ENCODE measurements around the gene ABHD4. TPM values are rescaled to one million over a fixed set of nuclear protein-coding genes. Genes with fewer than 3 reads are reported as not detected.

The ABHD4 gene
- total and polyA plus RNA-seq, 2 of the 4 experiments (the other 2 are of a cell fraction), result 5.0 to 22.0 TPM

DNA sequence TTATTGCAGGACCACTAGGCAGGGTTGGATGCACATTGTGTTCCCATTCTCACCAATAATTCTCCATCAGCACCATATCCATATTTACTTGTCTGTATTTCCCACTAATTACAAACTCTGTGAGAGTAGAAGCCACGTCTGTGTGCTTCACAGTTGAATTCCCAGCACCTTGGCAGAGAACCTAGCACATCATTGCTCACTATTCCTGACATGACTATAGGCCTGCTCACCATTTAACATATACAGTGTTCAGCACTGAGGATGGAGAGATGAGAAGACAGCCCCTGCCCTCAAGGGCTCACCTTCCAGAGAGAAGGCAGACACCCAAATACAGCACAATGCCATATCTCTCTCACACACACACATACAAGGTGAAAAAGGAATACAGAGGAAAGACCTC, 14.1 kb upstream of the ABHD4 start:
- Histone ChIP-seq H3K56ac (ENCODE audit: extremely low read depth, insufficient read depth, low read length) (no peak overlapping the region), H3K18ac (ENCODE audit: low read depth, low read length) (no peak overlapping the region), H4K91ac (ENCODE audit: insufficient read depth, low read depth, low read length) (no peak overlapping the region), H3K27ac (ENCODE audit: insufficient read depth, low read length) (no peak overlapping the region), H3K9ac (ENCODE audit: low read depth, low read length) (no peak overlapping the region), H2BK120ac (ENCODE audit: low read depth, low read length) (no peak overlapping the region), H3K27me3 (ENCODE audit: control insufficient read depth, insufficient read depth, low read length) (no peaks in the 10 kb centered on the region), H2BK20ac (ENCODE audit: low read depth, low read length) (no peak overlapping the region), H3K4me2 (ENCODE audit: low read depth, low read length) (no peak overlapping the region), H3K4ac (ENCODE audit: low read depth, low read length) (no peak overlapping the region), H3K79me1 (ENCODE audit: low read depth in 1 of 2, low read length in 2 of 2) (peaks cover 15 to 55% of the 10 kb centered on the region in 2 experiments), H2AFZ (replicated peaks; ENCODE audit: low read length, poor library complexity) (no peak overlapping the region), H4K8ac (ENCODE audit: low read depth in 2 of 2, low read length in 2 of 2) (no peak overlapping the region), H3K9me3 (ENCODE audit: control insufficient read depth, insufficient read depth, low read length) (no peaks in the 10 kb centered on the region), H3K4me1 (ENCODE audit: control insufficient read depth, insufficient read depth, low read length) (peaks cover 3% of the 10 kb centered on the region), H3K14ac (replicated peaks; ENCODE audit: low read depth, low read length) (no peak overlapping the region), H2BK5ac (ENCODE audit: low read depth, low read length, poor library complexity, severe bottlenecking) (no peak overlapping the region), H2AK9ac (replicated peaks; ENCODE audit: low read depth, low read length, poor library complexity) (no peak overlapping the region), H3K36me3 (ENCODE audit: control insufficient read depth, insufficient read depth, low read length) (peaks cover 7% of the 10 kb centered on the region), H3K23ac (ENCODE audit: low read depth, low read length) (peak overlapping the region; percentile 49; the same call in 1 of the 2 replicates), H3K4me3 (ENCODE audit: insufficient read depth, low read depth, low read length) (no peak overlapping the region), H3K9me1 (ENCODE audit: insufficient read depth, low read length) (peaks cover 8% of the 10 kb centered on the region), H4K5ac (ENCODE audit: low read depth, low read length) (no peak overlapping the region), H4K20me1 (ENCODE audit: insufficient read depth, low read length) (peaks cover 23% of the 10 kb centered on the region), H2AK5ac (ENCODE audit: low read depth, low read length) (no peak overlapping the region), H2BK15ac (ENCODE audit: low read depth, low read length) (no peak overlapping the region)
- POLR2A ChIA-PET (ENCODE audit: unreplicated experiment), result no interaction called here
- TF ChIP-seq FOS (IDR thresholded peaks at IDR 0.05; ENCODE audit: low read depth, low read length), result no peak
- no peak for TF ChIP-seq MAZ (IDR thresholded peaks at IDR 0.05; ENCODE audit: borderline replicate concordance, low read depth, low read length)
- TF ChIP-seq MAFK (IDR thresholded peaks at IDR 0.05; ENCODE audit: low read depth, low read length), result no peak
- no peak for TF ChIP-seq CEBPB (IDR thresholded peaks at IDR 0.05; ENCODE audit: low read depth, low read length)
- TF ChIP-seq, protein P1, sequence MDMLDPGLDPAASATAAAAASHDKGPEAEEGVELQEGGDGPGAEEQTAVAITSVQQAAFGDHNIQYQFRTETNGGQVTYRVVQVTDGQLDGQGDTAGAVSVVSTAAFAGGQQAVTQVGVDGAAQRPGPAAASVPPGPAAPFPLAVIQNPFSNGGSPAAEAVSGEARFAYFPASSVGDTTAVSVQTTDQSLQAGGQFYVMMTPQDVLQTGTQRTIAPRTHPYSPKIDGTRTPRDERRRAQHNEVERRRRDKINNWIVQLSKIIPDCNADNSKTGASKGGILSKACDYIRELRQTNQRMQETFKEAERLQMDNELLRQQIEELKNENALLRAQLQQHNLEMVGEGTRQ (IDR thresholded peaks at IDR 0.05; ENCODE audit: low read depth, low read length), result no peak
- no peak for TF ChIP-seq POLR2A (IDR thresholded peaks at IDR 0.05; ENCODE audit: low read depth, low read length)
- TF ChIP-seq MXI1 (IDR thresholded peaks at IDR 0.05; ENCODE audit: borderline replicate concordance, low read depth, low read length), result no peak
- TF ChIP-seq, protein P2, sequence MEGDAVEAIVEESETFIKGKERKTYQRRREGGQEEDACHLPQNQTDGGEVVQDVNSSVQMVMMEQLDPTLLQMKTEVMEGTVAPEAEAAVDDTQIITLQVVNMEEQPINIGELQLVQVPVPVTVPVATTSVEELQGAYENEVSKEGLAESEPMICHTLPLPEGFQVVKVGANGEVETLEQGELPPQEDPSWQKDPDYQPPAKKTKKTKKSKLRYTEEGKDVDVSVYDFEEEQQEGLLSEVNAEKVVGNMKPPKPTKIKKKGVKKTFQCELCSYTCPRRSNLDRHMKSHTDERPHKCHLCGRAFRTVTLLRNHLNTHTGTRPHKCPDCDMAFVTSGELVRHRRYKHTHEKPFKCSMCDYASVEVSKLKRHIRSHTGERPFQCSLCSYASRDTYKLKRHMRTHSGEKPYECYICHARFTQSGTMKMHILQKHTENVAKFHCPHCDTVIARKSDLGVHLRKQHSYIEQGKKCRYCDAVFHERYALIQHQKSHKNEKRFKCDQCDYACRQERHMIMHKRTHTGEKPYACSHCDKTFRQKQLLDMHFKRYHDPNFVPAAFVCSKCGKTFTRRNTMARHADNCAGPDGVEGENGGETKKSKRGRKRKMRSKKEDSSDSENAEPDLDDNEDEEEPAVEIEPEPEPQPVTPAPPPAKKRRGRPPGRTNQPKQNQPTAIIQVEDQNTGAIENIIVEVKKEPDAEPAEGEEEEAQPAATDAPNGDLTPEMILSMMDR (conservative IDR thresholded peaks at IDR 0.05; ENCODE audit: low read depth, low read length), result no peak
- TF ChIP-seq, protein P3, sequence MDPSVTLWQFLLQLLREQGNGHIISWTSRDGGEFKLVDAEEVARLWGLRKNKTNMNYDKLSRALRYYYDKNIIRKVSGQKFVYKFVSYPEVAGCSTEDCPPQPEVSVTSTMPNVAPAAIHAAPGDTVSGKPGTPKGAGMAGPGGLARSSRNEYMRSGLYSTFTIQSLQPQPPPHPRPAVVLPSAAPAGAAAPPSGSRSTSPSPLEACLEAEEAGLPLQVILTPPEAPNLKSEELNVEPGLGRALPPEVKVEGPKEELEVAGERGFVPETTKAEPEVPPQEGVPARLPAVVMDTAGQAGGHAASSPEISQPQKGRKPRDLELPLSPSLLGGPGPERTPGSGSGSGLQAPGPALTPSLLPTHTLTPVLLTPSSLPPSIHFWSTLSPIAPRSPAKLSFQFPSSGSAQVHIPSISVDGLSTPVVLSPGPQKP (IDR thresholded peaks at IDR 0.05; ENCODE audit: borderline replicate concordance, low read depth, low read length), result no peak
- no peak for TF ChIP-seq CHD1 (IDR thresholded peaks at IDR 0.05; ENCODE audit: low read depth, low read length)
- ATAC-seq (ENCODE audit: low read depth) (no peak), DNase-seq (no peak)
- no TSS peak for BruUV-seq (replicated peaks)
- intact Hi-C loops (cut with micrococcal nuclease), result no loop called here
- in situ Hi-C loops (cut with MboI; ENCODE audit: low sequenced_read_pairs), result loop anchor here (10.0 kb wide), 1 partner anchor 261 kb away; no protein-coding TSS in a partner anchor
- dilution Hi-C loops (cut with HindIII; ENCODE audit: low sequenced_read_pairs, unreplicated experiment), result no loop called here
- CTCF ChIA-PET, result interaction anchor here (1.4 kb wide), 1 partner anchor 13 kb away, joined by 4 read pairs; no protein-coding TSS in a partner anchor
- no CpG with 5 or more reads among the region's 1 CpG for WGBS, 2 experiments (ENCODE audit: extremely low coverage in 2 of 2, insufficient read length in 1 of 2)
